ENCODE data around the gene PTPN6. TPM values are rescaled to one million over a fixed set of nuclear protein-coding genes. Genes with fewer than 3 reads are reported as not detected.
A peak's percentile ranks its signal among the peaks of the same experiment; 100 is the strongest.

PTPN6 gene
- total and polyA plus RNA-seq, 2 of the 13 experiments (the other 11 are each of a cell fraction or from before 2014, with no cell fraction given): 10.5 to 10.6 TPM

GRCh38 chr12:6980740-6981139 is 29.6 kb downstream of the PTPN6 start:
- no peaks in the 10 kb centered on the region for H3K79me2 ChIP-seq (ENCODE audit: insufficient read depth, low read length)
- no peaks in the 10 kb centered on the region for H4K20me1 ChIP-seq (ENCODE audit: insufficient read depth, low read length)
- POLR2A ChIA-PET: interaction anchor here (0.8 to 5.4 kb wide), 17 partner anchors 8 to 149 kb away, joined by 3 to 65 read pairs (median 6); partner anchors contain the start of genes C12orf57, CLSTN3, EMG1 and LPCAT3
- peak; percentile 81 for ATAC-seq
- peak; percentile 76 for DNase-seq (ENCODE audit: low spot score)
- H3K9me3 ChIP-seq (ENCODE audit: low read length): no peaks in the 10 kb centered on the region
- no peaks in the 10 kb centered on the region for H3K27me3 ChIP-seq (ENCODE audit: control insufficient read depth in 1 of 2, insufficient read depth in 2 of 2, low read length in 2 of 2)
- H3K4me1 ChIP-seq (ENCODE audit: insufficient read depth, low read length): peaks cover 64% of the 10 kb centered on the region
- no peak for FAIRE-seq
- CTCF ChIA-PET (ENCODE audit: low intra/inter-chr PET ratio, low total read pairs): no interaction called here
- H3K4me3 ChIP-seq (replicated peaks in 1 of 3; ENCODE audit: insufficient read depth in 1 of 3, low read depth in 2 of 3, low read length in 3 of 3): peak overlapping the region in 1 of 3 experiments; percentile 29; a peak in 1 of 6 replicates
- peak overlapping the region; percentile 71 for H3K4me2 ChIP-seq (ENCODE audit: low read depth, low read length)
- H2AFZ ChIP-seq (ENCODE audit: low read length): no peak overlapping the region
- H3K36me3 ChIP-seq (replicated peaks in 1 of 2; ENCODE audit: control insufficient read depth in 1 of 2, insufficient read depth in 2 of 2, low read length in 2 of 2): peaks cover 6 to 27% of the 10 kb centered on the region in 2 experiments
- peak overlapping the region; percentile 67 for H3K9ac ChIP-seq (ENCODE audit: insufficient read depth, low read depth, low read length)
- in situ Hi-C loops (cut with HindIII; ENCODE audit: extremely low pct_ligation_motif_present, low pct_unique_long_range_greater_than_20kb) (loop anchor here (5.0 kb wide), 1 partner anchor 37 kb away; the partner anchor contains the start of gene LPCAT3), intact Hi-C loops (cut with micrococcal nuclease; ENCODE audit: unreplicated experiment) (loop anchor here (1.0 to 2.0 kb wide), 2 partner anchors 9 to 38 kb away; partner anchors contain the start of gene LPCAT3)
- peak overlapping the region; percentile 98 for H3K27ac ChIP-seq (ENCODE audit: extremely low read length, insufficient read depth, low read length)
- BruUV-seq (replicated peaks): no TSS peak
- no peak for TF ChIP-seq NCOA5 (CRISPR knock-in tag; IDR thresholded peaks at IDR 0.05)
- no peak for TF ChIP-seq RCOR2 (CRISPR knock-in tag; IDR thresholded peaks at IDR 0.05)
- no peak for TF ChIP-seq ADNP (CRISPR knock-in tag; IDR thresholded peaks at IDR 0.05)
- 0 out of 2 replicates have a peak, but pooled peaks have one; percentile 26 for TF ChIP-seq POGZ (CRISPR knock-in tag; IDR thresholded peaks at IDR 0.05)
- TF ChIP-seq NFE2 (CRISPR knock-in tag; IDR thresholded peaks at IDR 0.05): 0 out of 2 replicates have a peak, but pooled peaks have one; percentile 43
- no peak for TF ChIP-seq CCAR2 (optimal IDR thresholded peaks at IDR 0.05; ENCODE audit: low read depth, low read length)
- 0 out of 2 replicates have a peak, but pooled peaks have one; percentile 60 for TF ChIP-seq CHD4 (IDR thresholded peaks at IDR 0.05; ENCODE audit: borderline replicate concordance, low read length)
- no peak for TF ChIP-seq RFXAP (CRISPR knock-in tag; IDR thresholded peaks at IDR 0.05; ENCODE audit: borderline replicate concordance)
- TF ChIP-seq ZNF496 (CRISPR knock-in tag; IDR thresholded peaks at IDR 0.05; ENCODE audit: insufficient replicate concordance): no peak
- no peak for TF ChIP-seq GMEB1 (CRISPR knock-in tag; IDR thresholded peaks at IDR 0.05; ENCODE audit: borderline replicate concordance)
- TF ChIP-seq NR2F1 (CRISPR knock-in tag; IDR thresholded peaks at IDR 0.05): 0 out of 4 replicates have a peak, but pooled peaks of 1 of the 2 experiments have one; percentile 6
- no peak for TF ChIP-seq ZNF264 (CRISPR knock-in tag; IDR thresholded peaks at IDR 0.05)
- TF ChIP-seq ZBTB21 (CRISPR knock-in tag; IDR thresholded peaks at IDR 0.05): no peak
- 0 out of 2 replicates have a peak, but pooled peaks have one; percentile 0 for TF ChIP-seq HOMEZ (CRISPR knock-in tag; IDR thresholded peaks at IDR 0.05; ENCODE audit: low read depth)
- TF ChIP-seq SSRP1 (CRISPR knock-in tag; IDR thresholded peaks at IDR 0.05): no peak
- TF ChIP-seq SNAI1 (CRISPR knock-in tag; IDR thresholded peaks at IDR 0.05; ENCODE audit: borderline replicate concordance): 0 out of 2 replicates have a peak, but pooled peaks have one; percentile 41
- no peak for TF ChIP-seq ZNF710 (CRISPR knock-in tag; IDR thresholded peaks at IDR 0.05; ENCODE audit: borderline replicate concordance)
- TF ChIP-seq FOSL2 (CRISPR knock-in tag; IDR thresholded peaks at IDR 0.05): peak; percentile 65
- no peak for TF ChIP-seq BORCS8-MEF2B (CRISPR knock-in tag; IDR thresholded peaks at IDR 0.05)
- peak; percentile 23; the same call in 1 of the 2 replicates for TF ChIP-seq ZNF337 (CRISPR knock-in tag; IDR thresholded peaks at IDR 0.05; ENCODE audit: borderline replicate concordance, low read depth)
- no peak for TF ChIP-seq ZNF883 (CRISPR knock-in tag; IDR thresholded peaks at IDR 0.05; ENCODE audit: not compliant biosample characterization)
